Endodermal cell (in vitro differentiated cells): Measurements from ENCODE around the gene CSTPP1. TPM values are rescaled to one million over a fixed set of nuclear protein-coding genes. Genes with fewer than 3 reads are reported as not detected.

ENCODE experiments used
- DNase-seq: peaks from one replicate; pipeline ENCODE4 v3.0.0-alpha.2; 2017
- H3K27ac ChIP-seq: 2 replicates; pipeline ENCODE4 v1.5.1; 2013; ENCODE audit warnings: mild to moderate bottlenecking, low read depth, low read length, moderate library complexity
- H3K27me3 ChIP-seq: 2 replicates; pipeline ENCODE4 v1.6.1; 2013; ENCODE audit warnings: mild to moderate bottlenecking, low read length, moderate library complexity; ENCODE audit not compliant: insufficient read depth, control insufficient read depth, poor library complexity, severe bottlenecking
- H3K36me3 ChIP-seq: 2 replicates; pipeline ENCODE4 v1.7.0; 2013; ENCODE audit warnings: mild to moderate bottlenecking, low read length, moderate library complexity; ENCODE audit not compliant: control insufficient read depth, insufficient read depth
- H3K4me1 ChIP-seq: one replicate; pipeline ENCODE4 v1.7.0; 2013; ENCODE audit warnings: low read length; ENCODE audit not compliant: control insufficient read depth, insufficient read depth
- H3K4me3 ChIP-seq: 2 replicates; pipeline ENCODE4 v1.5.1; 2013; ENCODE audit warnings: mild to moderate bottlenecking, low read length, moderate library complexity
- H3K9ac ChIP-seq: 2 replicates; pipeline ENCODE4 v1.6.1; 2013; ENCODE audit warnings: mild to moderate bottlenecking, low read length, moderate library complexity; ENCODE audit not compliant: poor library complexity, severe bottlenecking; ENCODE audit errors: extremely low read depth
- H3K9me3 ChIP-seq: 2 replicates; pipeline ENCODE4 v1.6.1; 2013; ENCODE audit warnings: mild to moderate bottlenecking, low read length, moderate library complexity; ENCODE audit not compliant: control insufficient read depth
- H3K27ac Mint-ChIP-seq: 2 replicates; pipeline ENCODE4 v1.8.0; 2020; ENCODE audit warnings: mixed read lengths
- H3K27me3 Mint-ChIP-seq: 2 replicates; pipeline ENCODE4 v1.8.0; 2021; ENCODE audit warnings: mild to moderate bottlenecking, mixed read lengths; ENCODE audit not compliant: insufficient read depth
- H3K36me3 Mint-ChIP-seq: 2 replicates; pipeline ENCODE4 v1.8.0; 2020; ENCODE audit warnings: low read depth, mixed read lengths
- H3K4me1 Mint-ChIP-seq: 2 replicates; pipeline ENCODE4 v1.8.0; 2020; ENCODE audit warnings: mixed read lengths
- H3K4me3 Mint-ChIP-seq: 2 replicates; pipeline ENCODE4 v1.8.0; 2020; ENCODE audit warnings: mild to moderate bottlenecking, moderate library complexity, mixed read lengths
- H3K9me3 Mint-ChIP-seq: 2 replicates; pipeline ENCODE4 v1.8.0; 2020; ENCODE audit warnings: mild to moderate bottlenecking, mixed read lengths
- WGBS, 2 experiments: methylation state at CpG; one replicate each; pipeline versions ENCODE4 v1.1.5 to v1.1.7; 2013; ENCODE audit warnings: missing lambda C conversion rate in 2 of 2, mixed read lengths in 1 of 2; ENCODE audit not compliant: insufficient coverage in 1 of 2, insufficient read length in 1 of 2; 5-methylcytosine and 5-hydroxymethylcytosine counted together
- total RNA-seq, 2 donors: library from RNA; stranded (reverse); fragmentation: NEBNext Ultra II Directional in 1 of 2; extraction: Animal tissue kit (Norgen Biotek cat#: 25700) in 1 of 2; gene quantifications; 2 replicates in 1 of 2; 3 replicates in 1 of 2; pipeline ENCODE4 v1.2.1, GENCODE V29; 2021
- TF ChIP-seq, protein P1 (sequence below): fragments of 200-600 bp; sonication (generic); conservative IDR thresholded peaks from 2 replicates; pipeline ENCODE4 v1.5.0; 2021; ENCODE audit warnings: antibody characterized with exemption, mild to moderate bottlenecking

CSTPP1 gene
- total RNA-seq, 2 donors from 2014 or later = 46.7 to 57.6 TPM

DNA sequence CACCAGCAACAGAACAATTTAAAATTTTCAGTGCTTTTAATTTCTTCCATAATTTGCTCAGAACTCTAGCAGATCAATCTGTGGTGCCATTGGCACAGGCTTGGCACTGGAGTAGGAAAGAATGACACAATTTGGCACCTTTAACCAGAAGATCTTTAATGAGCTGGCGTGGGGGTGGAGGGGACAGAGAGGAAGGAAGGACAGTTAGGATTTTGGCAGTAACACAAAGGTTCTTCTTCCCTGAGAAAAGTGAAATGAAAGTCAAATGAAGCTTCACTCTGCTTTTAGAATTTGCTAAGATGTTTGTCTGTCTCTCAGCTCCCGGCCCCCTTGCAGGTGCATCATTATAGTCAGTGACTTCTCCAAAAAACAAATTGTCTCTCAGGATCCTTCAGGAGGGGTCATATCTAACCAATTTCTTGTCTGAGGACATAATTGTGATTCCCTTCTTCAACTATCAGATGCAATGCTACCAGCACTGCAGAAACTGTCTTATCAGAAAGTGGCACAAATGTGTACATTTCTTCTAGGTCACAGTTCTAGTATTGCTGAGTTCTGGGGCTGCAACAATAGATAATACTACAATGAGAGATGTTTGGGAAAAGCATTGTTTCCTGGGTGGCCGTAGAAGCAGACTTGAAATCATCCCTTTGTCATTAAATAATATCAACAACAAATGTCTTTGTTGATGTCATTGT, 66.8 kb downstream of the CSTPP1 start:
- Mint-ChIP-seq H3K9me3 (no peaks in the 10 kb centered on the region), H3K4me1 (peaks cover 23% of the 10 kb centered on the region), H3K4me3 (no peak overlapping the region), H3K27ac (no peak overlapping the region), H3K27me3 (no peaks in the 10 kb centered on the region), H3K36me3 (peaks cover 12% of the 10 kb centered on the region)
- Histone ChIP-seq H3K4me1 (no peaks in the 10 kb centered on the region), H3K9ac (no peak overlapping the region), H3K27me3 (no peaks in the 10 kb centered on the region), H3K4me3 (no peak overlapping the region), H3K36me3 (no peaks in the 10 kb centered on the region), H3K9me3 (no peaks in the 10 kb centered on the region), H3K27ac (no peak overlapping the region)
- DNase-seq = no peak
- 94 to 100% methylated on average over 2 of the region's 3 CpGs for WGBS, 2 experiments
- TF ChIP-seq, protein P1, sequence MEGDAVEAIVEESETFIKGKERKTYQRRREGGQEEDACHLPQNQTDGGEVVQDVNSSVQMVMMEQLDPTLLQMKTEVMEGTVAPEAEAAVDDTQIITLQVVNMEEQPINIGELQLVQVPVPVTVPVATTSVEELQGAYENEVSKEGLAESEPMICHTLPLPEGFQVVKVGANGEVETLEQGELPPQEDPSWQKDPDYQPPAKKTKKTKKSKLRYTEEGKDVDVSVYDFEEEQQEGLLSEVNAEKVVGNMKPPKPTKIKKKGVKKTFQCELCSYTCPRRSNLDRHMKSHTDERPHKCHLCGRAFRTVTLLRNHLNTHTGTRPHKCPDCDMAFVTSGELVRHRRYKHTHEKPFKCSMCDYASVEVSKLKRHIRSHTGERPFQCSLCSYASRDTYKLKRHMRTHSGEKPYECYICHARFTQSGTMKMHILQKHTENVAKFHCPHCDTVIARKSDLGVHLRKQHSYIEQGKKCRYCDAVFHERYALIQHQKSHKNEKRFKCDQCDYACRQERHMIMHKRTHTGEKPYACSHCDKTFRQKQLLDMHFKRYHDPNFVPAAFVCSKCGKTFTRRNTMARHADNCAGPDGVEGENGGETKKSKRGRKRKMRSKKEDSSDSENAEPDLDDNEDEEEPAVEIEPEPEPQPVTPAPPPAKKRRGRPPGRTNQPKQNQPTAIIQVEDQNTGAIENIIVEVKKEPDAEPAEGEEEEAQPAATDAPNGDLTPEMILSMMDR = no peak

DNA sequence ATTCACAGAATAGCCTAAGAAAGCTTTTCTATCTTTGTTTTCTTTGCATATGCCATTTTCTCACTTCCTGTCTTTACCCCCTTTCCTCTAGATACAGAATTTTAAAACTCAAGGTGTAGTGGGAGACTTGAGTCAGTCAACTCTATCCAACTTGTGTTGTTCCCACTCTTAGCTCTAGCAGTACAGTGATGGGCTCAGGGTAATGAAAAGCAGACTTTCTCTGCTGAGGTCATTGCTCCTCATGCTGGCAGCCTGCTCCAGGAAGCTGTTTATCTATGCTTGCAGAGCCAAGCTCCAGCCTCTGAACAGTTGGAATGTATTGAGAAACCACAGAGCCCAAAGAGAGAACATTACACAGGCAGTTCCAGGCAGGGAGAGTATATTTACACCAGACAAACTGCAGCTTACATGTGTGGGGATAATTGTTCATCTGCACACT, 68.1 kb downstream of the CSTPP1 start:
- no peak overlapping the region for H3K4me3 Mint-ChIP-seq
- no peaks in the 10 kb centered on the region for H3K9me3 ChIP-seq
- peaks cover 10% of the 10 kb centered on the region for H3K36me3 Mint-ChIP-seq
- no peak overlapping the region for H3K9ac ChIP-seq
- peaks cover 23% of the 10 kb centered on the region for H3K4me1 Mint-ChIP-seq
- TF ChIP-seq, protein P1 = no peak
- no peaks in the 10 kb centered on the region for H3K36me3 ChIP-seq
- no peaks in the 10 kb centered on the region for H3K9me3 Mint-ChIP-seq
- no peaks in the 10 kb centered on the region for H3K4me1 ChIP-seq
- no peaks in the 10 kb centered on the region for H3K27me3 Mint-ChIP-seq
- H3K27ac Mint-ChIP-seq = no peak overlapping the region
- no peak for DNase-seq
- H3K27ac ChIP-seq = no peak overlapping the region
- no peaks in the 10 kb centered on the region for H3K27me3 ChIP-seq
- no peak overlapping the region for H3K4me3 ChIP-seq

DNA sequence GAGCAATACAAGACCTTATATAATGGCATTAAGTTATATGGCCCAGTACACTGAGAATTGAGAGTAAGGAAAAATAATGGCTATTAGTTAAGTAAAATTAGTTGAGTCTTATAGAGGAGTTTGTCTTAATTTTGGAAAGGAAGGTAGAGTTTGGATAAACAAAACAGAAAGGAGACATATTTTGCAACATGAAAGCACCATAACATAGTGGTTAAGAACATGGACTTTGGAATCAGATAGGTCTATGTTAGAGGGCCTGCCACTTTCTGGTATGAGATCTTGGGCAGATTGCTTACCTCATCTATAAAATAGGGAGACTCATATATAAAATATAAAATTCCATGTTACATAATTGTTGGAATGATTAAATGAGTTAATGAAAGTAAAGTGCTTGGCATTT, 68.9 kb downstream of the CSTPP1 start:
- H3K27ac ChIP-seq = no peak overlapping the region
- no peak overlapping the region for H3K4me3 ChIP-seq
- H3K4me1 Mint-ChIP-seq = peaks cover 23% of the 10 kb centered on the region
- H3K27me3 ChIP-seq = no peaks in the 10 kb centered on the region
- no peak overlapping the region for H3K4me3 Mint-ChIP-seq
- TF ChIP-seq, protein P1 = no peak
- DNase-seq = no peak
- H3K27me3 Mint-ChIP-seq = no peaks in the 10 kb centered on the region
- no peaks in the 10 kb centered on the region for H3K36me3 ChIP-seq
- no peak overlapping the region for H3K27ac Mint-ChIP-seq
- H3K9me3 Mint-ChIP-seq = no peaks in the 10 kb centered on the region
- H3K36me3 Mint-ChIP-seq = peaks cover 10% of the 10 kb centered on the region
- H3K9ac ChIP-seq = no peak overlapping the region
- no peaks in the 10 kb centered on the region for H3K4me1 ChIP-seq
- H3K9me3 ChIP-seq = no peaks in the 10 kb centered on the region
